ENCODE data around the gene THSD7B. TPM values are rescaled to one million over a fixed set of nuclear protein-coding genes. Genes with fewer than 3 reads are reported as not detected.

The THSD7B gene
- total and polyA plus RNA-seq, 2 of the 8 experiments (the other 6 are each of a cell fraction or from before 2014, with no cell fraction given): 0.60 to 2.9 TPM

DNA sequence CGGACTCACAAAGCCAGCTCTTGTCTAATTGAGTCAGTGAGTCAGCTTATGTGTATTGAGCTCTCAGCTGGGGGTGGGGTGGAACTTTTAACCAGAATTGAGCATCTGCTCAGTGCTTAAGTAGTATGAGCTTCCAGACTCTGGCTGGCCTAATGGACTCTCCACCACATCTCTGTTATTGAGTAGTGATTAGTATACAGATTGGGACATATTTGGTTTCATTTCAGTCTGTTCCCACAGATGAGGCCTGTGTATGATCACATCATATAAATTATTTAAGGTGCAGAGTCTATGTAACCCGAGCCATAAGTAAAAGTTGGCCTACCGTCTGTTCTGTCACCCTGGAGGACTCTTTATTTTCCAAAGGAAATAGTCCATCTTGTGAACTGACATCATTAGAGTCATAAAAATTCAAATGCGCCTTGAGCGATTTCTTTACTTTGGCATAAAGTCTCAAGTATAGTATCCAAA lies 152.1 kb downstream of the THSD7B start (continued):
- TF ChIP-seq, protein P1, sequence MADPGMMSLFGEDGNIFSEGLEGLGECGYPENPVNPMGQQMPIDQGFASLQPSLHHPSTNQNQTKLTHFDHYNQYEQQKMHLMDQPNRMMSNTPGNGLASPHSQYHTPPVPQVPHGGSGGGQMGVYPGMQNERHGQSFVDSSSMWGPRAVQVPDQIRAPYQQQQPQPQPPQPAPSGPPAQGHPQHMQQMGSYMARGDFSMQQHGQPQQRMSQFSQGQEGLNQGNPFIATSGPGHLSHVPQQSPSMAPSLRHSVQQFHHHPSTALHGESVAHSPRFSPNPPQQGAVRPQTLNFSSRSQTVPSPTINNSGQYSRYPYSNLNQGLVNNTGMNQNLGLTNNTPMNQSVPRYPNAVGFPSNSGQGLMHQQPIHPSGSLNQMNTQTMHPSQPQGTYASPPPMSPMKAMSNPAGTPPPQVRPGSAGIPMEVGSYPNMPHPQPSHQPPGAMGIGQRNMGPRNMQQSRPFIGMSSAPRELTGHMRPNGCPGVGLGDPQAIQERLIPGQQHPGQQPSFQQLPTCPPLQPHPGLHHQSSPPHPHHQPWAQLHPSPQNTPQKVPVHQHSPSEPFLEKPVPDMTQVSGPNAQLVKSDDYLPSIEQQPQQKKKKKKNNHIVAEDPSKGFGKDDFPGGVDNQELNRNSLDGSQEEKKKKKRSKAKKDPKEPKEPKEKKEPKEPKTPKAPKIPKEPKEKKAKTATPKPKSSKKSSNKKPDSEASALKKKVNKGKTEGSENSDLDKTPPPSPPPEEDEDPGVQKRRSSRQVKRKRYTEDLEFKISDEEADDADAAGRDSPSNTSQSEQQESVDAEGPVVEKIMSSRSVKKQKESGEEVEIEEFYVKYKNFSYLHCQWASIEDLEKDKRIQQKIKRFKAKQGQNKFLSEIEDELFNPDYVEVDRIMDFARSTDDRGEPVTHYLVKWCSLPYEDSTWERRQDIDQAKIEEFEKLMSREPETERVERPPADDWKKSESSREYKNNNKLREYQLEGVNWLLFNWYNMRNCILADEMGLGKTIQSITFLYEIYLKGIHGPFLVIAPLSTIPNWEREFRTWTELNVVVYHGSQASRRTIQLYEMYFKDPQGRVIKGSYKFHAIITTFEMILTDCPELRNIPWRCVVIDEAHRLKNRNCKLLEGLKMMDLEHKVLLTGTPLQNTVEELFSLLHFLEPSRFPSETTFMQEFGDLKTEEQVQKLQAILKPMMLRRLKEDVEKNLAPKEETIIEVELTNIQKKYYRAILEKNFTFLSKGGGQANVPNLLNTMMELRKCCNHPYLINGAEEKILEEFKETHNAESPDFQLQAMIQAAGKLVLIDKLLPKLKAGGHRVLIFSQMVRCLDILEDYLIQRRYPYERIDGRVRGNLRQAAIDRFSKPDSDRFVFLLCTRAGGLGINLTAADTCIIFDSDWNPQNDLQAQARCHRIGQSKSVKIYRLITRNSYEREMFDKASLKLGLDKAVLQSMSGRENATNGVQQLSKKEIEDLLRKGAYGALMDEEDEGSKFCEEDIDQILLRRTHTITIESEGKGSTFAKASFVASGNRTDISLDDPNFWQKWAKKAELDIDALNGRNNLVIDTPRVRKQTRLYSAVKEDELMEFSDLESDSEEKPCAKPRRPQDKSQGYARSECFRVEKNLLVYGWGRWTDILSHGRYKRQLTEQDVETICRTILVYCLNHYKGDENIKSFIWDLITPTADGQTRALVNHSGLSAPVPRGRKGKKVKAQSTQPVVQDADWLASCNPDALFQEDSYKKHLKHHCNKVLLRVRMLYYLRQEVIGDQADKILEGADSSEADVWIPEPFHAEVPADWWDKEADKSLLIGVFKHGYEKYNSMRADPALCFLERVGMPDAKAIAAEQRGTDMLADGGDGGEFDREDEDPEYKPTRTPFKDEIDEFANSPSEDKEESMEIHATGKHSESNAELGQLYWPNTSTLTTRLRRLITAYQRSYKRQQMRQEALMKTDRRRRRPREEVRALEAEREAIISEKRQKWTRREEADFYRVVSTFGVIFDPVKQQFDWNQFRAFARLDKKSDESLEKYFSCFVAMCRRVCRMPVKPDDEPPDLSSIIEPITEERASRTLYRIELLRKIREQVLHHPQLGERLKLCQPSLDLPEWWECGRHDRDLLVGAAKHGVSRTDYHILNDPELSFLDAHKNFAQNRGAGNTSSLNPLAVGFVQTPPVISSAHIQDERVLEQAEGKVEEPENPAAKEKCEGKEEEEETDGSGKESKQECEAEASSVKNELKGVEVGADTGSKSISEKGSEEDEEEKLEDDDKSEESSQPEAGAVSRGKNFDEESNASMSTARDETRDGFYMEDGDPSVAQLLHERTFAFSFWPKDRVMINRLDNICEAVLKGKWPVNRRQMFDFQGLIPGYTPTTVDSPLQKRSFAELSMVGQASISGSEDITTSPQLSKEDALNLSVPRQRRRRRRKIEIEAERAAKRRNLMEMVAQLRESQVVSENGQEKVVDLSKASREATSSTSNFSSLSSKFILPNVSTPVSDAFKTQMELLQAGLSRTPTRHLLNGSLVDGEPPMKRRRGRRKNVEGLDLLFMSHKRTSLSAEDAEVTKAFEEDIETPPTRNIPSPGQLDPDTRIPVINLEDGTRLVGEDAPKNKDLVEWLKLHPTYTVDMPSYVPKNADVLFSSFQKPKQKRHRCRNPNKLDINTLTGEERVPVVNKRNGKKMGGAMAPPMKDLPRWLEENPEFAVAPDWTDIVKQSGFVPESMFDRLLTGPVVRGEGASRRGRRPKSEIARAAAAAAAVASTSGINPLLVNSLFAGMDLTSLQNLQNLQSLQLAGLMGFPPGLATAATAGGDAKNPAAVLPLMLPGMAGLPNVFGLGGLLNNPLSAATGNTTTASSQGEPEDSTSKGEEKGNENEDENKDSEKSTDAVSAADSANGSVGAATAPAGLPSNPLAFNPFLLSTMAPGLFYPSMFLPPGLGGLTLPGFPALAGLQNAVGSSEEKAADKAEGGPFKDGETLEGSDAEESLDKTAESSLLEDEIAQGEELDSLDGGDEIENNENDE (IDR thresholded peaks at IDR 0.05; ENCODE audit: insufficient replicate concordance, low read length): no peak
- no peak for TF ChIP-seq RNF2 (IDR thresholded peaks at IDR 0.05; ENCODE audit: borderline replicate concordance, low read depth, low read length, missing control alignments, poor library complexity, severe bottlenecking)
- TF ChIP-seq, protein P2, sequence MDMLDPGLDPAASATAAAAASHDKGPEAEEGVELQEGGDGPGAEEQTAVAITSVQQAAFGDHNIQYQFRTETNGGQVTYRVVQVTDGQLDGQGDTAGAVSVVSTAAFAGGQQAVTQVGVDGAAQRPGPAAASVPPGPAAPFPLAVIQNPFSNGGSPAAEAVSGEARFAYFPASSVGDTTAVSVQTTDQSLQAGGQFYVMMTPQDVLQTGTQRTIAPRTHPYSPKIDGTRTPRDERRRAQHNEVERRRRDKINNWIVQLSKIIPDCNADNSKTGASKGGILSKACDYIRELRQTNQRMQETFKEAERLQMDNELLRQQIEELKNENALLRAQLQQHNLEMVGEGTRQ (IDR thresholded peaks at IDR 0.05; ENCODE audit: low read length): no peak
- TF ChIP-seq BRCA1 (IDR thresholded peaks at IDR 0.05; ENCODE audit: low read depth, low read length): no peak
- TF ChIP-seq SIX5 (IDR thresholded peaks at IDR 0.05; ENCODE audit: low read depth, low read length): no peak
- no peak for TF ChIP-seq SIRT6 (IDR thresholded peaks at IDR 0.05; ENCODE audit: low read length)
- TF ChIP-seq EP300 (IDR thresholded peaks at IDR 0.05; ENCODE audit: borderline replicate concordance in 1 of 2, low read depth in 2 of 2, low read length in 2 of 2): no peak
- TF ChIP-seq CREB1 (IDR thresholded peaks at IDR 0.05): no peak
- no peak for TF ChIP-seq RFX5 (IDR thresholded peaks at IDR 0.05; ENCODE audit: borderline replicate concordance, low read depth, low read length)
- TF ChIP-seq RBBP5 (IDR thresholded peaks at IDR 0.05; ENCODE audit: borderline replicate concordance, low read depth, low read length): no peak
